ENCODE measurements around the gene FAM167B.
A peak's percentile ranks its signal among the peaks of the same experiment; 100 is the strongest.
"Not testable (repeated sequence)": the region's sequence is repeated elsewhere in the genome, so short reads cannot be mapped to it uniquely, and the experiment has no call there.

FAM167B gene

GRCh38 chr1:32263236-32263593, 16.2 kb downstream of the FAM167B start:
- not testable (repeated sequence) for DNase-seq (ENCODE audit: low read depth)

GRCh38 chr1:32263744-32264143, 16.7 kb downstream of the FAM167B start:
- DNase-seq (ENCODE audit: low read depth): no peak

- no peak for DNase-seq (ENCODE audit: low read depth)
These were observed 18.8 kb downstream of the FAM167B start for GRCh38 chr1:32265846-32266245.

GRCh38 chr1:32266921-32267591, 20.0 kb downstream of the FAM167B start:
- DNase-seq (ENCODE audit: low read depth): peak; percentile 71

- DNase-seq (ENCODE audit: low read depth): no peak
These were observed 22.7 kb downstream of the FAM167B start for GRCh38 chr1:32269744-32270143.

- DNase-seq (ENCODE audit: low read depth): no peak
These were observed 25.8 kb downstream of the FAM167B start for GRCh38 chr1:32272557-32273390.

GRCh38 chr1:32273391-32274208, 26.6 kb downstream of the FAM167B start:
- peak; percentile 19 for DNase-seq (ENCODE audit: low read depth)

GRCh38 chr1:32274646-32275340, 27.8 kb downstream of the FAM167B start:
- DNase-seq (ENCODE audit: low read depth): no peak

- peak; percentile 15 for DNase-seq (ENCODE audit: low read depth)
These were observed 28.4 kb downstream of the FAM167B start for GRCh38 chr1:32275424-32275823.

- no peak for DNase-seq (ENCODE audit: low read depth)
These were observed 29.2 kb downstream of the FAM167B start for GRCh38 chr1:32276032-32276782.

- not testable (repeated sequence) for DNase-seq (ENCODE audit: low read depth)
These were observed 37.8 kb downstream of the FAM167B start for GRCh38 chr1:32284777-32285176.

GRCh38 chr1:32285658-32286057, 38.6 kb downstream of the FAM167B start:
- no peak for DNase-seq (ENCODE audit: low read depth)

GRCh38 chr1:32286763-32287162, 39.7 kb downstream of the FAM167B start:
- no peak for DNase-seq (ENCODE audit: low read depth)

- DNase-seq (ENCODE audit: low read depth): no peak
These were observed 42.2 kb downstream of the FAM167B start for GRCh38 chr1:32289256-32289655.

- DNase-seq (ENCODE audit: low read depth): peak; percentile 40
These were observed 44.2 kb downstream of the FAM167B start for GRCh38 chr1:32291145-32291707.

- peak; percentile 94 for DNase-seq (ENCODE audit: low read depth)
These were observed 44.9 kb downstream of the FAM167B start, which contains the start of gene HDAC1 for GRCh38 chr1:32291708-32292538. HDAC1 (plus strand) TSS chr1:32292083; CDS start chr1:32292170, 87 bp downstream.

- not testable (repeated sequence) for DNase-seq (ENCODE audit: low read depth)
These were observed 51.2 kb downstream of the FAM167B start for GRCh38 chr1:32298211-32298610.
